ENCODE measurements around the gene TTC5. TPM values are rescaled to one million over a fixed set of nuclear protein-coding genes. Genes with fewer than 3 reads are reported as not detected.
A peak's percentile ranks its signal among the peaks of the same experiment; 100 is the strongest.

TTC5 gene
- total RNA-seq, 1 experiment from 2014 or later: 15.9 TPM

DNA sequence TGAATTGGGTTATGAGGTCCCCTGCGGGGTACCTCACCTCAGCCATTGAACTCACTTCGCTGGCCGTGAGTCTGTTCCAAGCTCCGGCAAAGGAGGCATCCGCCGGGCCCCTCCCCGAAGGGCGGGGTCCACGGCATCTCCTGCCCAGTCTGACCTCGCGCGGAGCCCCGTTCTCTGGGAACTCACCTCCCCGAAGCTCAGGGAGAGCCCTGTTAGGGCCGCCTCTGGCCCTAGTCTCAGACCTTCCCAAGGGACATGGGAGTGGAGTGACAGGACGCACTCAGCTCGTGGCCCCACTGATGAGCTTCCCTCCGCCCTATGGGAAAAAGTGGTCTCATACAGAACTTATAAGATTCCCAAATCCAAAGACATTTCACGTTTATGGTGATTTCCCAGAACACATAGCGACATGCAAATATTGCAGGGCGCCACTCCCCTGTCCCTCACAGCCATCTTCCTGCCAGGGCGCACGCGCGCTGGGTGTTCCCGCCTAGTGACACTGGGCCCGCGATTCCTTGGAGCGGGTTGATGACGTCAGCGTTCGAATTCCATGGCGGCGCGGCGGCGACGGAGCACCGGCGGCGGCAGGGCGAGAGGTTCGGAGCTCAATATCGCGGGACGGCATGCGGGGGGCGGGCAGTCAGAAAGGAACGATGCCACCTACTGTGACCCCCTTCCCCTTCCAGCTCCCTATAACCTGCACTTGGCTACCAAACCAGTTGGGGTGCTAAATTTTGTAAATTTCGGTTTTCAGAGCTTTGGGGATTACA lies 37.5 kb upstream of the TTC5 start, which contains the start of gene PARP2 (continued):
- 0 out of 2 replicates have a peak, but pooled peaks have one; percentile 39 for TF ChIP-seq IRF1 (CRISPR knock-in tag; IDR thresholded peaks at IDR 0.05)
- TF ChIP-seq TP53 (CRISPR knock-in tag; IDR thresholded peaks at IDR 0.05): no peak
- TF ChIP-seq, protein P1, sequence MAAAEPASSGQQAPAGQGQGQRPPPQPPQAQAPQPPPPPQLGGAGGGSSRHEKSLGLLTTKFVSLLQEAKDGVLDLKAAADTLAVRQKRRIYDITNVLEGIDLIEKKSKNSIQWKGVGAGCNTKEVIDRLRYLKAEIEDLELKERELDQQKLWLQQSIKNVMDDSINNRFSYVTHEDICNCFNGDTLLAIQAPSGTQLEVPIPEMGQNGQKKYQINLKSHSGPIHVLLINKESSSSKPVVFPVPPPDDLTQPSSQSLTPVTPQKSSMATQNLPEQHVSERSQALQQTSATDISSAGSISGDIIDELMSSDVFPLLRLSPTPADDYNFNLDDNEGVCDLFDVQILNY (CRISPR knock-in tag; IDR thresholded peaks at IDR 0.05): peak; percentile 98
- TF ChIP-seq ZNF532 (CRISPR knock-in tag; IDR thresholded peaks at IDR 0.05; ENCODE audit: borderline replicate concordance): peak; percentile 88
- no peak for TF ChIP-seq ATF2 (CRISPR knock-in tag; IDR thresholded peaks at IDR 0.05; ENCODE audit: borderline replicate concordance, low read depth)
- TF ChIP-seq ATF1 (CRISPR knock-in tag; IDR thresholded peaks at IDR 0.05): no peak
- TF ChIP-seq SP1 (CRISPR knock-in tag; conservative IDR thresholded peaks at IDR 0.05): peak; percentile 62
- TF ChIP-seq ZNF121 (CRISPR knock-in tag; IDR thresholded peaks at IDR 0.05): peak; percentile 10; the same call in 1 of the 2 replicates
- TF ChIP-seq GABPB1 (CRISPR knock-in tag; IDR thresholded peaks at IDR 0.05): peak; percentile 62
- peak; percentile 96 for TF ChIP-seq EMX1 (CRISPR knock-in tag; IDR thresholded peaks at IDR 0.05)
- TF ChIP-seq, protein P2, sequence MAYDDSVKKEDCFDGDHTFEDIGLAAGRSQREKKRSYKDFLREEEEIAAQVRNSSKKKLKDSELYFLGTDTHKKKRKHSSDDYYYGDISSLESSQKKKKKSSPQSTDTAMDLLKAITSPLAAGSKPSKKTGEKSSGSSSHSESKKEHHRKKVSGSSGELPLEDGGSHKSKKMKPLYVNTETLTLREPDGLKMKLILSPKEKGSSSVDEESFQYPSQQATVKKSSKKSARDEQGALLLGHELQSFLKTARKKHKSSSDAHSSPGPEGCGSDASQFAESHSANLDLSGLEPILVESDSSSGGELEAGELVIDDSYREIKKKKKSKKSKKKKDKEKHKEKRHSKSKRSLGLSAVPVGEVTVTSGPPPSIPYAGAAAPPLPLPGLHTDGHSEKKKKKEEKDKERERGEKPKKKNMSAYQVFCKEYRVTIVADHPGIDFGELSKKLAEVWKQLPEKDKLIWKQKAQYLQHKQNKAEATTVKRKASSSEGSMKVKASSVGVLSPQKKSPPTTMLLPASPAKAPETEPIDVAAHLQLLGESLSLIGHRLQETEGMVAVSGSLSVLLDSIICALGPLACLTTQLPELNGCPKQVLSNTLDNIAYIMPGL (CRISPR knock-in tag; IDR thresholded peaks at IDR 0.05): peak; percentile 81
- TF ChIP-seq GRHL2 (CRISPR knock-in tag; IDR thresholded peaks at IDR 0.05; ENCODE audit: insufficient replicate concordance, severe bottlenecking): no peak
- TF ChIP-seq ZSCAN18 (CRISPR knock-in tag; IDR thresholded peaks at IDR 0.05): no peak
- TF ChIP-seq FOXP1 (CRISPR knock-in tag; IDR thresholded peaks at IDR 0.05; ENCODE audit: borderline replicate concordance): no peak
- TF ChIP-seq, protein P3, sequence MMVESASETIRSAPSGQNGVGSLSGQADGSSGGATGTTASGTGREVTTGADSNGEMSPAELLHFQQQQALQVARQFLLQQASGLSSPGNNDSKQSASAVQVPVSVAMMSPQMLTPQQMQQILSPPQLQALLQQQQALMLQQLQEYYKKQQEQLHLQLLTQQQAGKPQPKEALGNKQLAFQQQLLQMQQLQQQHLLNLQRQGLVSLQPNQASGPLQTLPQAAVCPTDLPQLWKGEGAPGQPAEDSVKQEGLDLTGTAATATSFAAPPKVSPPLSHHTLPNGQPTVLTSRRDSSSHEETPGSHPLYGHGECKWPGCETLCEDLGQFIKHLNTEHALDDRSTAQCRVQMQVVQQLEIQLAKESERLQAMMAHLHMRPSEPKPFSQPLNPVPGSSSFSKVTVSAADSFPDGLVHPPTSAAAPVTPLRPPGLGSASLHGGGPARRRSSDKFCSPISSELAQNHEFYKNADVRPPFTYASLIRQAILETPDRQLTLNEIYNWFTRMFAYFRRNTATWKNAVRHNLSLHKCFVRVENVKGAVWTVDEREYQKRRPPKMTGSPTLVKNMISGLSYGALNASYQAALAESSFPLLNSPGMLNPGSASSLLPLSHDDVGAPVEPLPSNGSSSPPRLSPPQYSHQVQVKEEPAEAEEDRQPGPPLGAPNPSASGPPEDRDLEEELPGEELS (CRISPR knock-in tag; IDR thresholded peaks at IDR 0.05): peak; percentile 31; the same call in 1 of the 2 replicates
- TF ChIP-seq ETV6 (CRISPR knock-in tag; IDR thresholded peaks at IDR 0.05): peak; percentile 56; the same call in 1 of the 2 replicates
- TF ChIP-seq ZNF416 (CRISPR knock-in tag; IDR thresholded peaks at IDR 0.05): peak; percentile 93
- 0 out of 2 replicates have a peak, but pooled peaks have one; percentile 37 for TF ChIP-seq NR3C1 (CRISPR knock-in tag; conservative IDR thresholded peaks at IDR 0.05; ENCODE audit: low read depth)
- TF ChIP-seq, protein P4, sequence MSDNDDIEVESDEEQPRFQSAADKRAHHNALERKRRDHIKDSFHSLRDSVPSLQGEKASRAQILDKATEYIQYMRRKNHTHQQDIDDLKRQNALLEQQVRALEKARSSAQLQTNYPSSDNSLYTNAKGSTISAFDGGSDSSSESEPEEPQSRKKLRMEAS (CRISPR knock-in tag; IDR thresholded peaks at IDR 0.05): peak; percentile 81
- TF ChIP-seq ERG (CRISPR knock-in tag; IDR thresholded peaks at IDR 0.05): peak; percentile 91

All from WTC11 (cell line).